Measurements from ENCODE around the gene HEXIM1.

GRCh38 chr17:45155029-45155428 lies 6.8 kb downstream of the HEXIM1 start:
- no peak for TF ChIP-seq CTCF (IDR thresholded peaks at IDR 0.05)
- no peak for TF ChIP-seq POLR2A (IDR thresholded peaks at IDR 0.05)

Data from lower leg skin (tissue), 3 donors.